Measurements from ENCODE around the gene CD69.

DNA sequence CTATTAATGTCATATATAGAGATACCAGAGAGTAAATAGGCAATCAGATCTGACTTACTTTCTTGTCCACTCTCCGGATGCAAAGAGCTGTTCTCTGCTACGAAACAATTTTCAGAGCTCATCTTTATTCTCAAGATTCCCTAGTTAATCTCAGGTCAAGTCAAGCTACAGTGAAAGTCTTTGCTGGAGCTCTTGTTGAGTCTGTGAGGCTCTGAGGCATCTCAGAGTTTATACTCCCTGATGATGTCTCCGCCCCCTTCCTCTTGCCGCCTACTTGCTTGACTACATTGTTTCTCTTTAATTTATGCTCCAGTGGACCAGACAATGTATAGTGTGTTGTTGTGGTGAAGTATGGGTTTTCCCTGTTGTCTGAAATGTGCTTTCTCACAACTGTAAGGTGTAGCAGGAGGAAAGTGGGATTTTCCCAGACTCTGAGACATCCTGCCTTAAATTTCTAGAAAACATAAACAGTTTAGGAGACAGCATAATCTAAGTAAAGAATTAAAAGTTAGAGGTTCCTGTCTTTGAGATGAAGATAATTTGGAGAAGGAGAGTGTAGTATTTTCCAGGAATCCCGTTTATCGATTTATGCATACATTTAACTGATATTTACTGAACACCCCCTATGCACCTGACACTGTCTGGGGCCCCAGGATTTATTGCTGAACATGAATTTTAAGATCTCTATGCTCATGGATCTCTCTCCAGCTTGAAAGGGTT, at the start of gene CD69:
- TF ChIP-seq, protein P1, sequence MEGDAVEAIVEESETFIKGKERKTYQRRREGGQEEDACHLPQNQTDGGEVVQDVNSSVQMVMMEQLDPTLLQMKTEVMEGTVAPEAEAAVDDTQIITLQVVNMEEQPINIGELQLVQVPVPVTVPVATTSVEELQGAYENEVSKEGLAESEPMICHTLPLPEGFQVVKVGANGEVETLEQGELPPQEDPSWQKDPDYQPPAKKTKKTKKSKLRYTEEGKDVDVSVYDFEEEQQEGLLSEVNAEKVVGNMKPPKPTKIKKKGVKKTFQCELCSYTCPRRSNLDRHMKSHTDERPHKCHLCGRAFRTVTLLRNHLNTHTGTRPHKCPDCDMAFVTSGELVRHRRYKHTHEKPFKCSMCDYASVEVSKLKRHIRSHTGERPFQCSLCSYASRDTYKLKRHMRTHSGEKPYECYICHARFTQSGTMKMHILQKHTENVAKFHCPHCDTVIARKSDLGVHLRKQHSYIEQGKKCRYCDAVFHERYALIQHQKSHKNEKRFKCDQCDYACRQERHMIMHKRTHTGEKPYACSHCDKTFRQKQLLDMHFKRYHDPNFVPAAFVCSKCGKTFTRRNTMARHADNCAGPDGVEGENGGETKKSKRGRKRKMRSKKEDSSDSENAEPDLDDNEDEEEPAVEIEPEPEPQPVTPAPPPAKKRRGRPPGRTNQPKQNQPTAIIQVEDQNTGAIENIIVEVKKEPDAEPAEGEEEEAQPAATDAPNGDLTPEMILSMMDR (IDR thresholded peaks at IDR 0.05), result no peak
- no peak for TF ChIP-seq EP300 (IDR thresholded peaks at IDR 0.05)
- peak in 1 of 2 donors; percentile 68 for TF ChIP-seq POLR2A (IDR thresholded peaks at IDR 0.05)
